Neural crest cell (in vitro differentiated cells): ENCODE results near the gene RASSF6. TPM values are rescaled to one million over a fixed set of nuclear protein-coding genes. Genes with fewer than 3 reads are reported as not detected.
"Not testable (repeated sequence)": the region's sequence is repeated elsewhere in the genome, so short reads cannot be mapped to it uniquely, and the experiment has no call there.

ENCODE experiments used
- DNase-seq: peaks from one replicate; pipeline ENCODE4 v3.0.0; 2021; ENCODE audit warnings: low read depth, mixed read lengths, low spot score
- H3K27ac Mint-ChIP-seq: one replicate; pipeline ENCODE4 v1.8.0; 2021; ENCODE audit warnings: mild to moderate bottlenecking, mixed read lengths; ENCODE audit not compliant: unreplicated experiment
- H3K27me3 Mint-ChIP-seq: 2 replicates; pipeline ENCODE4 v1.8.0; 2021; ENCODE audit warnings: low read depth, mild to moderate bottlenecking, mixed read lengths
- H3K36me3 Mint-ChIP-seq: 2 replicates; pipeline ENCODE4 v1.8.0; 2021; ENCODE audit warnings: low read depth, mild to moderate bottlenecking, mixed read lengths
- H3K4me1 Mint-ChIP-seq: 2 replicates; pipeline ENCODE4 v1.8.0; 2021; ENCODE audit warnings: mixed read lengths
- H3K4me3 Mint-ChIP-seq: one replicate; pipeline ENCODE4 v1.8.0; 2021; ENCODE audit warnings: mild to moderate bottlenecking, mixed read lengths
- H3K9me3 Mint-ChIP-seq: 2 replicates; pipeline ENCODE4 v1.8.0; 2021; ENCODE audit warnings: mixed read lengths
- CTCF ChIP-seq: fragments of 200-600 bp; sonication (generic); conservative IDR thresholded peaks from 2 replicates; pipeline ENCODE4 v1.5.0; 2021; ENCODE audit warnings: antibody characterized with exemption, mild to moderate bottlenecking
- total RNA-seq: library from RNA; stranded (reverse); gene quantifications from 2 replicates; pipeline ENCODE4 v1.2.1, GENCODE V29; 2021

The RASSF6 gene
- total RNA-seq, 1 donor from 2014 or later = not detected

- H3K4me1 Mint-ChIP-seq = no peaks in the 10 kb centered on the region
- TF ChIP-seq CTCF = no peak
Observed at GRCh38 chr4:73650250-73650649, 30.0 kb upstream of the RASSF6 start.

GRCh38 chr4:73648478-73648877 lies 28.2 kb upstream of the RASSF6 start:
- TF ChIP-seq CTCF = no peak
- no peaks in the 10 kb centered on the region for H3K36me3 Mint-ChIP-seq
- H3K27me3 Mint-ChIP-seq = no peaks in the 10 kb centered on the region
- H3K27ac Mint-ChIP-seq = no peak overlapping the region
- no peak overlapping the region for H3K4me3 Mint-ChIP-seq
- H3K9me3 Mint-ChIP-seq = no peaks in the 10 kb centered on the region
- no peak for DNase-seq
- no peaks in the 10 kb centered on the region for H3K4me1 Mint-ChIP-seq

More at GRCh38 chr4:73650250-73650649, 30.0 kb upstream of the RASSF6 start:
- no peaks in the 10 kb centered on the region for H3K9me3 Mint-ChIP-seq
- H3K27ac Mint-ChIP-seq = no peak overlapping the region
- H3K36me3 Mint-ChIP-seq = no peaks in the 10 kb centered on the region
- no peak overlapping the region for H3K4me3 Mint-ChIP-seq
- no peak for DNase-seq
- H3K27me3 Mint-ChIP-seq = no peaks in the 10 kb centered on the region

- H3K36me3 Mint-ChIP-seq = no peaks in the 10 kb centered on the region
- TF ChIP-seq CTCF = no peak
- no peak overlapping the region for H3K4me3 Mint-ChIP-seq
- no peak for DNase-seq
- no peaks in the 10 kb centered on the region for H3K27me3 Mint-ChIP-seq
- no peak overlapping the region for H3K27ac Mint-ChIP-seq
- H3K4me1 Mint-ChIP-seq = no peaks in the 10 kb centered on the region
- no peaks in the 10 kb centered on the region for H3K9me3 Mint-ChIP-seq
Observed at GRCh38 chr4:73646117-73646516, 25.9 kb upstream of the RASSF6 start.

GRCh38 chr4:73631565-73632226 lies 11.5 kb upstream of the RASSF6 start:
- no peak overlapping the region for H3K4me3 Mint-ChIP-seq
- no peaks in the 10 kb centered on the region for H3K36me3 Mint-ChIP-seq

GRCh38 chr4:73628834-73629233 lies 8.6 kb upstream of the RASSF6 start:
- H3K4me1 Mint-ChIP-seq, H3K9me3 Mint-ChIP-seq, H3K4me3 Mint-ChIP-seq, H3K27me3 Mint-ChIP-seq, H3K27ac Mint-ChIP-seq, H3K36me3 Mint-ChIP-seq, DNase-seq: not testable (repeated sequence)

More at GRCh38 chr4:73631565-73632226, 11.5 kb upstream of the RASSF6 start:
- DNase-seq = no peak
- TF ChIP-seq CTCF = no peak
- Mint-ChIP-seq H3K27me3 (peaks cover 3% of the 10 kb centered on the region), H3K27ac (no peak overlapping the region), H3K4me1 (no peaks in the 10 kb centered on the region), H3K9me3 (peaks cover 7% of the 10 kb centered on the region)

- DNase-seq = no peak
- Mint-ChIP-seq H3K36me3 (no peaks in the 10 kb centered on the region), H3K27me3 (peaks cover 35% of the 10 kb centered on the region)
Observed at GRCh38 chr4:73621357-73621756, 1.1 kb upstream of the RASSF6 start.

More at GRCh38 chr4:73621357-73621756, 1.1 kb upstream of the RASSF6 start:
- no peak overlapping the region for H3K27ac Mint-ChIP-seq
- H3K9me3 Mint-ChIP-seq = no peaks in the 10 kb centered on the region
- no peak for TF ChIP-seq CTCF
- no peak overlapping the region for H3K4me3 Mint-ChIP-seq
- peaks cover 15% of the 10 kb centered on the region for H3K4me1 Mint-ChIP-seq
